NCI-H446 treated with DMSO at 0.1 percent for 48 hours (cell line): ENCODE results near the gene CTDP1.

Source experiments
- DNase-seq: peaks from one replicate; lab custom pipeline; 2025; lab: John Stamatoyannopoulos, UW

Gene CTDP1, protein sequence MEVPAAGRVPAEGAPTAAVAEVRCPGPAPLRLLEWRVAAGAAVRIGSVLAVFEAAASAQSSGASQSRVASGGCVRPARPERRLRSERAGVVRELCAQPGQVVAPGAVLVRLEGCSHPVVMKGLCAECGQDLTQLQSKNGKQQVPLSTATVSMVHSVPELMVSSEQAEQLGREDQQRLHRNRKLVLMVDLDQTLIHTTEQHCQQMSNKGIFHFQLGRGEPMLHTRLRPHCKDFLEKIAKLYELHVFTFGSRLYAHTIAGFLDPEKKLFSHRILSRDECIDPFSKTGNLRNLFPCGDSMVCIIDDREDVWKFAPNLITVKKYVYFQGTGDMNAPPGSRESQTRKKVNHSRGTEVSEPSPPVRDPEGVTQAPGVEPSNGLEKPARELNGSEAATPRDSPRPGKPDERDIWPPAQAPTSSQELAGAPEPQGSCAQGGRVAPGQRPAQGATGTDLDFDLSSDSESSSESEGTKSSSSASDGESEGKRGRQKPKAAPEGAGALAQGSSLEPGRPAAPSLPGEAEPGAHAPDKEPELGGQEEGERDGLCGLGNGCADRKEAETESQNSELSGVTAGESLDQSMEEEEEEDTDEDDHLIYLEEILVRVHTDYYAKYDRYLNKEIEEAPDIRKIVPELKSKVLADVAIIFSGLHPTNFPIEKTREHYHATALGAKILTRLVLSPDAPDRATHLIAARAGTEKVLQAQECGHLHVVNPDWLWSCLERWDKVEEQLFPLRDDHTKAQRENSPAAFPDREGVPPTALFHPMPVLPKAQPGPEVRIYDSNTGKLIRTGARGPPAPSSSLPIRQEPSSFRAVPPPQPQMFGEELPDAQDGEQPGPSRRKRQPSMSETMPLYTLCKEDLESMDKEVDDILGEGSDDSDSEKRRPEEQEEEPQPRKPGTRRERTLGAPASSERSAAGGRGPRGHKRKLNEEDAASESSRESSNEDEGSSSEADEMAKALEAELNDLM

GRCh38 chr18:79679552-79680099 is at the start of gene CTDP1:
TSS of gene CTDP1 (plus strand) at chr18:79679803. CDS start at chr18:79679948, 145 bp downstream.
- peak; percentile 68 for DNase-seq

- DNase-seq = no peak
Observed at GRCh38 chr18:79630281-79631095, 49.1 kb upstream of the CTDP1 start.

DNA sequence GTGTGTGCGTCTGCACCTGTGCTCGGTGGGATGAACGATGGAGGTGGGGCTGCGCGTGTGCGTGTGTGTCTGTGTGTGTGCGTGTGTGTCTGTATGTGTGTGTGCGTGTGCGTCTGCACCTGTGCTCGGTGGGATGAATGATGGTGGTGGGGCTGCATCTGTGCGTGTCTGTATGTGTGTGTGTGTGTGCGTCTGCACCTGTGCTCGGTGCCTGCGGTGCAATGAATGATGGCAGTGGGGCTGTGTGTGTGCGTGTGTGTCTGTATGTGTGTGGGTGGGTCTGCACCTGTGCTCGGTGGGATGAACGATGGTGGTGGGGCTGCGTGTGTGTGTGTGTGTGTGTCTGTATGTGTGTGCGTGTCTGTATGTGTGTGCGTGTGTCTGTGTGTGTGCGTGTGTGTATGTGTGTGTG is 48.5 kb upstream of the CTDP1 start:
- DNase-seq = no peak

DNA sequence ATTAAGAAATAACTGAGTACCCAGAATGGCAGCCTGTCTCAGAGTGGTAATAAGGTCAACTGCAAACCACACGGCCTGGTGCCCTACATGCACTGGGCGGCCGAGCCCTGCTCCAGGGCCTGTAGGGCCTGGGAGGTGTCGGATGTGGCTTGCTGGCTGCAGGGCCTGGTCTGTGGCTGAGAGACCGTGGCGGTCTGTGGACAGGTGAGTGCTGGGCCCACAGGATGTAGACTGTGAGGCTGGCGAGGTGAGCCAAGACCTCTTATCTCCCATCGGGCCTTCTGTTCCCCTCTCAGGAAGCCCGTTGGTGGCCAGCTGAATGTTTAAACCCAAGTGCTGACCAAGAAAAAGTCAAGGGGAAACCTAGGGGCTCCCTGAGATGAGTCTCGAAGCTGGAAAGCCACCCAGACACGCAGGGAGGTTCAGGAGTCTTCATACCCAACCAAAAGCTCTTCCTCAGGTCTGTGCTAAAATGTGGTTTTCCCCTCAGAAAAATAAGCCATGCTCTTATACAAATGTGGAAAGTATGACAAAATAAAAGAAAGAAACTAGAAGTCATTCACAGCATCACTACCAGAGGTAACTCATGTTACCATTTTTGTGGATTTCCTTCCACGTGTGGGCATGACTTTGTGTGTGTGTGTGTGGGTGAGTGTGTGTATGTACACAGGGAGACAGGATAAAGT is 47.7 kb upstream of the CTDP1 start:
- no peak for DNase-seq

- DNase-seq = no peak
Observed at GRCh38 chr18:79632765-79633164, 46.8 kb upstream of the CTDP1 start.

GRCh38 chr18:79634186-79634585 is 45.4 kb upstream of the CTDP1 start:
- no peak for DNase-seq

DNA sequence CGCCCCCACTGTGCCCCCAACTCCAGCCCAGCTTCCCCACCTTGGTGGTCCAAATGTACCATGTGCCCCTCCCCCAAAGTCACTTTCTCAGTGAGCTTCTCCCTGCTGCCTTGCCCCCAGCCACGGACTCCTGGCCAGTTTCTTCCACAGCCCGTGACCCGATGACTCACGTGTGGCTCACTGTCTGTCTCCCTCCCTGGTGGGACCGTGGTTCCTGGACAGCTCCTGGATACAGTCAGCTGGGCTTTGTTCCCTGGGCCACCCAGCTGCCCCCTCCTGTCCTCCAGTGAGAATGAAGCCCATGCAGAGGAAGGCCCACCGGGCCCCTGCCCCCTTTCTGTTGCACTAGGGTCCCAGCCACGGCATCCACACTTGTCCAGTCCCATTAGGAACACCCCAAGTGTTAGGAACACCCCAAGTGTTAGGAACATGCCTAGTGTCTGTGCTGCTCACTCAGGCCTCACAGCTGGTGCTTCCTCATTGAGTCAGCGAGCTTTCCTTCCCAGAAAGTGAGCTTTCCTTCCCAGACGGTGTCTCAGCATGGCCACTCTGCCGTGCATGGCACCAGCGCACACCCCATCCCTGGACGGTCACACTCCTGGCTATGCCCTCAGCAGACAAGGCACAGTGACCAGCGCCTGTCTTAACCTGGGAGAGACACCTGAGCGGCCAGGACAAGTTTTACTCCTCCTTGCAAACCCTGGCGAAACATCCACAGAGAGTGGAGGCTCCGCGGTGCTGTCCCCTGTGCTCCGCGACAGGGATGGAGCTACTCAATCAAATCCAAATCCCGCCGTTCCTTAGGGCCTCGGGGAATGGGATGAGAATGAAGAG is 44.8 kb upstream of the CTDP1 start:
- no peak for DNase-seq

DNA sequence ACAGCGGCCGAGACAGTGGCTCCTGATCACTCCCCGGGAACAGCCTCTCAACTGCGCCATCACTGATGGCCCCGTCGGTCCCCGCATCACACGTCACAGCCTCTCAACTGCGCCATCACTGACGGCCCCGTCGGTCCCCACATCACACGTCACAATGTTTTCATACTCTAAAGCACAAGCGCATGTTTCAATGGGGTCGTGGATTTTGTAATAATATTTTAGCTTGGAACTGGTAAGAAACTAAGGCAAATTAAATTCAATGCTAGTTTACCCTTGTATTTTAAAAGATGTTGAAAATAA is 44.2 kb upstream of the CTDP1 start:
- no peak for DNase-seq

GRCh38 chr18:79637181-79637920 is 42.3 kb upstream of the CTDP1 start:
- no peak for DNase-seq

DNA sequence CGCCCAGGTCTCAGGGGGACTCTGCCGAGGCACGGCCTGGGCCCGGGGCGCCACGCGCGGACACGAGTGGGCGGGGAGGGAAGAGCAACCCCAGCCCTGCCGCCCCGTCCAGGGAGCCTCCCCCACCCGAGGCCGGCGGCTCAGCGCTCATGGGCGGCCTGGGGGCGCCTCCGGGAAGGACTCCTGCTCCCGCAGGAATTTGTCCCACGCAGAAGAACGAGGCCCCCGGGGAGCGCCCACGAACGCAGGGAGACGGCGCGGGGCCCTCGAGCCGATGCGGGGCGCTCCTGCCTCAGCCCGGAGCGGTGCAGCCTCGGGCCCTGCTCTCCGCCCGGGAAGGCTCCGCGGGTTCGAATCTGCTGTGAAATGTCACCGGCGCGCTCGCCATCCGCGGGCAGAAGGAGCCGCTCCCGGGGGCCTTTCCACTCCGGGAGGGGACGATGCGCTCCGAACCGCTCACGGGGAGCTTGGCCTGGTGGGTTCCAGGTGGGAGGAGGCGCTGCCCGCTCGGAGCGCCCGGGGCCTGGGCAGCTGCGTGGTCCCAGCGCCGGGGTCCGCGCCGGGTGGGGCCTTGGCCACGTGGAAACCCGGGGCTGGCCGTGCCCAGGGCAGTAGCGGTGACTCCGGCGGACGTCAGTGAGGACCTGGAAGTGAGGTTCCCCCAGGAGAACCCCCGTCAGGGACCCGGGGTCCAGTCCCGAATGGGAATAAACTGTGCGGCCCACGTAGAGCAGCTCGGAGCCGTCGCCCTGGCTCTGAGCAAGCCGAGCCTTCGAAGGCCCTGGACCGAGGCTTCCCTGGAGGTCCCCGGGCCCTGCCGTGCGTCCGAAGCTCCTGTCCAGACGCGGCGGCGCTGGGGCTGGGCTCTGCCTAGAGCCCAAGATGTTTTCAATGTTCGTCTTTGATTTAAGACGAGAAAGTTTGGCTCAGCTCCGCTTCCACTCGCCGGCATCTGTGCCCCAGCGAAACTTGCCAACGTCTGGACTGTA is 41.4 kb upstream of the CTDP1 start:
- DNase-seq = no peak

DNA sequence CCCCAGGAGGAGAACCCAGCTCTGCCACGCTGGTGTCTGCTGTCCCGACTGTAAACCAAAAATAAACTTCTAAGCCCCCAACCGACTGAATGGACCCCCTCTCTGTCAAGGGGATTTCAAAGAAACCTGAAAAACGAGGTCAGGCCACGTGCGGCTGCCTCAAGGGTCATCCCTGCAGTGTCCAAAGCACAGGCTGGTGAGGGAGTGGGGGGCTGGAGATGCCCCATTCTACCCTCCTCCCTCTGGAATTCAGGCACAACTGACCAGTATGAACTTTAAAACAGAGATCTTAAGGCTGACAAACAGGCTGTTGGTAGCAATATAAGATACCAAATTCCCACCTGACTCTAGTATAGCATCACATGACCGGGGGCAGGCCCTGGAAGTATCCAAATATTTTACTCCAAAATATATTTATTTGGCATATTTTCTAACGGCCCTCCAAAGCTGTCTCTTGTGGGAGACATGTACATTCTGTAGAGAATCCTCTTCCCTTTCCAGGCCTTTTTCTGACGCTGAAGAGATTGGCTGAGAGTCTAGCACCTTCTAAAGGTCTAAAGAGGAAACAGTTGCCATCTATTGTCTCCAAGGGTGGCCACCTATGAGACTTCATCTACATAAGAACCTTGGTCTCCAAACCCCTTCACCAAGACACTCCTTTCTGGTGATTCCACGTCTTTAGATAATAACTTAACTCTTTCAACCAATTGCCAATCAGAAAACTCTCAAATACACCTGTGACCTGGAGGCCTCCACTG is 40.4 kb upstream of the CTDP1 start:
- no peak for DNase-seq

DNA sequence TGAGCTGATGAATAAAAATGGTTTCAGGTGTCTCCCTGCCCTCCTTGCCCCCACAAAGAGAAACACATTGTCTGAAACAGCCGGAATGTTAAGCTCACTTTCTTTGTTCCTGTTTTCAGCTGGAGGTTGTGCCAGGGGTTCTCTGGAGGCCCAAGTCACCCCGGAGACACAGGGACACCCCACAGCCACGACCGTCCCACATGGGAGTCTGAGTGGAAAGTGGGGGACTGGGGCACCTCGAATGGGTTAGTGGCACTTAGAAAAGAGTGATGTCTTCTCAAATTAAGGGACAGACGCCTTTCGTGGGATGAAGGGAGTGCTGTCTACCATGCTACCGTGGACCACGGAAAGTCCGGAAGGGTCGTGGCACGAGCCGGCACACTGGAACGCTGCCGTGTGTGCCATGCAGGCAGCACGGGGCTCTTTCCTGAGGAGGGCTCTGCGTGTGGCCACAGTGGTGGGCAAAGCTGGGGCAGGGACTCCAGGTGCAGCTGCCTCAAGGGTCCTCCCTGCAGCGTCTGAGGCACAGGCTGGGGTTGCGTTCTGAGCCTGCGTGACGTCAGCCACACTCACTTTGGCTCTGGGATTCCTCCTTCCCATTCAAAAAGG is 39.4 kb upstream of the CTDP1 start:
- no peak for DNase-seq

- no peak for DNase-seq
Observed at GRCh38 chr18:79640875-79641274, 38.7 kb upstream of the CTDP1 start.

GRCh38 chr18:79641722-79642497 is 37.7 kb upstream of the CTDP1 start:
- DNase-seq = no peak

DNA sequence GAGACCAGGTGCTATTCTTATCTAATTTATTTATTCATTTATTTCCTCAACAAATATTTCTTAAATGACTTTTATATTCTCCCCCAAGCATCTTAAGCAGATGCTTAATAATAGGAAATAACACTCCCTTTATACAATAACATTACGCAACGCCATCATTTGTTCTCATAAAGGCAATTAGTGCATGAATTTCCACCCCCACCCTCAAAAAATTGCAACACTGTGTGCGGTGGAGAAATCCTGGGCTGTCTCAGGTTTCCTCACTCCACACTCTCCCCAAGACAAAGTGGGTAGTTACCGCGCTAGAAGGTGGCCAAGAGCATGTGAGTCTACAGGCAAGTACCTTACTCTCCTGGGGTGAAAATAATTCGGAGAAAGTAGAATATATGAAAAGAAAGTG is 37.0 kb upstream of the CTDP1 start:
- no peak for DNase-seq
